Activated T-helper 1 cell treated with anti-CD3 and anti-CD28 coated beads, Interleukin-2, amount 50 U/mL, for 16 hours (primary cell): ENCODE data around the gene CHCHD4.
"Not testable (repeated sequence)": the region's sequence is repeated elsewhere in the genome, so short reads cannot be mapped to it uniquely, and the experiment has no call there.

ENCODE experiments used
- DNase-seq, 2 donors: peaks; one replicate each; pipeline ENCODE4 v3.0.0-alpha.2; 2020; ENCODE audit warnings: low read depth in 1 of 2, low spot score in 1 of 2

Gene CHCHD4

GRCh38 chr3:14120921-14121448 is 3.7 kb downstream of the CHCHD4 start:
- not testable (repeated sequence) for DNase-seq

GRCh38 chr3:14120111-14120920 is 4.4 kb downstream of the CHCHD4 start:
- no peak for DNase-seq

DNA sequence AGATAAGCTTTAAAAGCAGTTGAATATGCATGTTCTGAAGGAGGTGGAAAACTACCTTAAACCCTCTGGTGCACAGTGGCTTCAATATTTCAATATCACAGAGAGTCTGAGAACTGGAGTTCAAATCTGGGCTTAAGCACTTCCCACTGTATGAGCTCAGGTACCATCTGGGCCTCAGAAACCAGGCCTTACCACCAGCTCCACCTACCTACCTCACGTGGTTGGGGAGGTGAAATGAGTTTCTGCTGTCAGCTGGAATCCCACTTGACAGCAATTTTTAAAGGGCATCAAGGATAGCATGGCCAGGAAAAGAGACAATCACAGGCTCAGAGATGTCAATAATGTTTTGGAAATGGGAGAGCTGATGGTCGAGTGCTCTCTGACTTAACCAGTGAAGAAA is 5.0 kb downstream of the CHCHD4 start:
- DNase-seq: no peak

- no peak for DNase-seq
Measured at GRCh38 chr3:14118400-14119381, 6.0 kb downstream of the CHCHD4 start.

DNA sequence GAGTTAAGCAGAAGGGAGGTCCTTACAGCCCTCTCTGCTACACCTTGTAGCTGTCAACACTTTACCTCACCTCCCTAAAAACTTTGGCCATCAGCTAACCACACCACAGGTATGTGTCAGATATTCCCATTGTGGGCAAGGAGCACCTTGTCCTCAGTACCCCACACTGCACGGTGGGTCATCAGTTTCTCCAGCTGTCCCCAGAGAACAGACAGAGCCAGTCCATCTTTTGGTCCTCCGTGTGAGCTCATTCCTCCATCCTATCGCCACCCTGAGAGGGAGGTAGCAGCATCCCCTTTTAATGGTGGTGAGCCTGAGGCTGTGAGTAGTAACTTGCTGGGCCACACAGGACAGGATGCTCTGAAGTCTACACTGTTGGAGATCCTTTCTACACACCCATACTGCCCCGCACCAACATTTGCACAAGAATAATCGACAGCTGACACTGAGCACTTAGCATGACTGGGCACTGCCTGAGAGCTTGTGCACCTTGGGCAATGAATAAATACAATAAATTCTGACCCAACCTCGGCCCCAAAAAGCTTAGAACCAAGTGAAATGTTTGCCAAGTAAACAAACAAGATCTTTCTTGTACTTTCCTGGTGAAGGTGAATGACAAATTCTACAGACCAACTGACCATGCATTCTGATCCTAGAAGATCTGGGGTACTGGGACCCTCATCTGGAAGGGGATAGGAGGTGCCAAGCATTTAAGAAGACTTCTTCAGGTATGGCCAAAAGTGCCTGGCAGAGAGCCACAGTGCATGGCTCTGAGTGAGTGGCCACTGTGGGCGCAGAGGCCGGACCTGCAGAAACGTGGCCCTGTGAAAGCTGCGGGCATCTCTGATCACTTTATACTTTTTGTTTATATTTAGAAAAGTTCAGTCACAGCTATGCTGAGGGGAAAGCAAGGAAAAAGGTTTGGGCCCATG is 6.9 kb downstream of the CHCHD4 start:
- DNase-seq: no peak

DNA sequence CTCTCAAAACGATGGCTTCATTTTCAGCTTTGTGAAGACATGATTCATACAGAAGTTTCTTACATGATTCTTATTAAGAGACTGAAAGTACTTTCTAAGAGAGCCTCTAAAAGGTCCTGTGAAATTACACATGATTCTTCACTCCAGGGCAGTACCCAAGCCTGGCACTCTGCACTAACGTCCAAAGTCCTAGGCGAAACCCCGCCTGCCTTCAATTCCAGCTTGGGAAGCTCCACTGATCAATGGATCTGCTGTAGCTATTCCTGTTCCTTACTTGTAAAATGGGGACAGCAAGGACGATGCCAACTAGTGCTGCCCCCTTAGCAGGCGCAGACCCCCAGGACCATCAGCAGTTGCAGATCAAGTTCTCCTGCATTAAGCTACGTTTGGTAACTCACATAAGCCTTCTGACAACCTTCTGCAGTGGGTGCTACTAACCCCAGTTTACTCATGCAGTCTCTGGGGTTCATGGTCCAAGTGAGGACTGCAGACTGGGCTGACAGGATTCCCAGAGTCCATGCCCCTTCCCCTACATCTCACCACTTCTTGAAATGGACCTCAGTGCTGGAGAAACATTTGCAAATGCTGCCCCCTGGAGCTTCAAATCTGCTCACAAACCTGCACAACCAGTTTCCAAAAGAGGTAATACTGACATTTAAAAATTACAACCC is 10.6 kb downstream of the CHCHD4 start:
- no peak for DNase-seq

- DNase-seq: no peak
Measured at GRCh38 chr3:14110699-14111098, 14.0 kb downstream of the CHCHD4 start.

DNA sequence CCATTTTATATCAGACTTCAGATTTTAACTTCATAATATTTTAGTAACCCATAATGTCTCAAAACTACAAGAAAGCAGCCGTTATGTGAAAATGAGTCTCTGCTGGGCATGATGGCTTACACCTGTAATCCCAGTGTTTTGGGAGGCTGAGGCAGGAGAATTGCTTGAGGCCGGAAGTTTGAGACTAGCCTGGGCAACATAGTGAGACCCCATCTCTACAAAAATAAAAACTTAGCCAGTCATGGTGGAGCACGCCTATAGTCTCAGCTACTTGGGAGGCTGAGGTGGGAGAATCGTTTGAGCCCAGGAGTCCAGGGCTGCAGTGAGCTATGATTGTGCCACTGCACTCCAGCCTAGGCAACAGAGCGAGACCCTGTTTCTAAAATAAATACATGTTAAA is 14.8 kb downstream of the CHCHD4 start:
- DNase-seq: not testable (repeated sequence)

GRCh38 chr3:14097616-14098391 is 26.9 kb downstream of the CHCHD4 start:
- DNase-seq: no peak

DNA sequence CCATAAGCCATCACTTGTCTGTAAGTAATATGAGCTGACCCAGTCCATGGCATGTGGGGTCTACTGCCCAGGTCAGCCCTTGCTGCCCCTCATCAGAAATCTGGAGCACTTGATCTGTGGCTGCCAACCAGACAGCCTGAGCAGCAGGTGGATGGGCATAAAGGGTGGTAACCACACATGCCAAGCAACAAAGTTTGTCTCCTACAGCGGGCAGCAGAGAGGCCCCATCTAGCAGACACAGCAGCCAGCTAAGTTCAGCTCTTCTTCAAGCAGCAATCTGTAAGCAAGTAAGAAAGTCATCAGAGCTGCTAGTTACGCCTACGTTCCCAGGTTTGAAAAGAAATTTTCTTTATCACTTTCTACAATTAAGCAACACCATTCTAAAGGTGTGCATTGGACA is 27.9 kb downstream of the CHCHD4 start:
- no peak for DNase-seq

DNA sequence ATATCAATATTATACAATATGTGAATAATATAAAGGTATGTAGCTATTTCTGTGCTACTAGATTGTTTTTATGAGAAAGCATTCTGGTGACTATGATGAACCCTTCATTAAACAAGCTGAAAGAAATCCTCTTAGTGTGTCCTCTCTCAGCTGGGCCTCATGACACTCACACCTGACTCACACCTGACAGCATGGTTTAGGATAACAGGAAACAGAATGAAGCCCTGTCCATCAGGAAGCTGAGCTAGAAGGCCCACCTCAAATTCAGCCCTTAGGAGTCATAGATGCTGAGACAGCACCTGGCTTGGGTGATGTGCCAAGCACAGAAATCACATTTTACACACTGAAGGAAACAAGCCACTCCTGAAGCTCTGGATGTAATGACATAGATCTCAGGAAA is 30.8 kb downstream of the CHCHD4 start:
- DNase-seq: no peak

- no peak for DNase-seq
Measured at GRCh38 chr3:14092464-14092863, 32.2 kb downstream of the CHCHD4 start.

DNA sequence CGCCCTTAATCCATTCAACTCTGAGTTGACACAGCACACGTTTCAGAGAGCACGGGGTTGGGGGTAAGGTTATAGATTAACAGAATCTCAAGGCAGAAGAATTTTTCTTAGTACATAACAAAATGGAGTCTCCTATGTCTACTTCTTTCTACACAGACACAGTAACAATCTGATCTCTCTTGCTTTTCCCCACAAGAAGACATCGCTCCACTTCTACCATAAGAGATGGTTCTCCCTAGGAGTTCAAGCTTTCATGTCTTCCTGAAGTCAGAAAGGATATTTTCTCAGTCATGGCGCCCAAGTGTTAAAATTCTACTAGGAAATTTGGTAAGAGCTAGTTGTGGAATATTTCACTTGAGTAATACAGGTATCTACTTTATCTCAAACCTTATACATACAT is 32.7 kb downstream of the CHCHD4 start:
- not testable (repeated sequence) for DNase-seq

DNA sequence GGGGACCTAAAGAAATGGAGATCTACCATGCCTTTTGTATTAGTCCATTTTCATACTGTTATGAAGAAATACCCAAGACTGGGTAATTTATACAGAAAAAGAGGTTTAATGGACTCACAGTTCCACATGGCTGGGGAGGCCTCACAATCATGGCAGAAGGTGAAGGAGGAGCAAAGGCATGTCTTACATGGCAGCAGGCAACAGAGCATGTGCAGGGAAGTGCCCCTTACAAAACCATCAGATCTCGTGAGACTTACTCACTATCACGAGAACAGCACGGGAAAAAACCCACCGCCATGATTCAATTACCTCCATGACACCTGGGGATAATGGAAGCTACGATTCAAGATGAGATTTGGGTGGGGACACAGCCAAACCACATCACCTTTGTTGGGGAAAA is 37.2 kb downstream of the CHCHD4 start:
- not testable (repeated sequence) for DNase-seq

- no peak for DNase-seq
Measured at GRCh38 chr3:14082108-14082657, 42.5 kb downstream of the CHCHD4 start.

DNA sequence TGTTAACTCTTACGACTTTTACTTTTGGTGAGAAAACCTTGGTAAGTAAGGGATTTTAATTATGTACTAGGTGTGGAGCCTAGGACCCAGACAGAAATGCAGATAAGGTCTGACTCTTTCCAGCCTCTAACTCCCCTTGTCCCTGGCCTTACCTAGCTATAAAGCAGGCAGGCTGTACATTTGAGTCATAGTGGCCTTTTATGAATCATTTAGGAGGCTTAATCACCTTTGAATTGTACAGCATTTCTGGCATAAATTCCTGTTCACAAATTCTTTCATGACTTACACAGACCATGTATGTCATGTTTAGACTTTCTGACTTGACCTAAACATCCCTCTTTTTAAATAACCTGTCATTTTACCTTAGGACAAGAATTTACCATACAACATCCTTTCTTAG is 47.4 kb downstream of the CHCHD4 start:
- DNase-seq: no peak

- not testable (repeated sequence) for DNase-seq
Measured at GRCh38 chr3:14075233-14075632, 49.4 kb downstream of the CHCHD4 start.

- no peak for DNase-seq
Measured at GRCh38 chr3:14064910-14065309, 59.8 kb downstream of the CHCHD4 start.

DNA sequence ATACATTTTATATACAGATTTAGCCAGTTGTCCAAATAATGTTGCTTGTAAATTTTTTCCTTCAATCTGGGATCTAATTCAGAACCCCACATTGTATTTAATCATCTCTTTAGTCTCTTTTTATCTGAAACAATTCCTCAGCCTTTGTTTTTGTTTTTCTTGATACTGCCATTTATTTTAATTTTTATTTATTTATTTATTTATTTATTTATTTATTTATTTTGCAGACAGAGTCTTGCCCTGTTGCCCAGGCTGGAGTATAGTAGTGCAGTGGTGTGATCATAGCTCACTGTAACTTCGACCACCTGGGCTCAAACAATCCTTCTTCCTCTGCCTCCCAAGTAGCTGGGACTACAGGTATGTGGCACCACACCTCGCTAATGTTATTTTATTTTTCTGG is 61.5 kb downstream of the CHCHD4 start:
- DNase-seq: no peak
